HG03442 (cell line): ENCODE results near the gene IZUMO4.

Experiments used
- ATAC-seq: cut with Tn5 transposase; IDR thresholded peaks from one replicate; pipeline ENCODE4 v1.9.1; 2021; ENCODE audit warnings: mild to moderate bottlenecking, moderate library complexity; ENCODE audit not compliant: unreplicated experiment

Gene IZUMO4

DNA sequence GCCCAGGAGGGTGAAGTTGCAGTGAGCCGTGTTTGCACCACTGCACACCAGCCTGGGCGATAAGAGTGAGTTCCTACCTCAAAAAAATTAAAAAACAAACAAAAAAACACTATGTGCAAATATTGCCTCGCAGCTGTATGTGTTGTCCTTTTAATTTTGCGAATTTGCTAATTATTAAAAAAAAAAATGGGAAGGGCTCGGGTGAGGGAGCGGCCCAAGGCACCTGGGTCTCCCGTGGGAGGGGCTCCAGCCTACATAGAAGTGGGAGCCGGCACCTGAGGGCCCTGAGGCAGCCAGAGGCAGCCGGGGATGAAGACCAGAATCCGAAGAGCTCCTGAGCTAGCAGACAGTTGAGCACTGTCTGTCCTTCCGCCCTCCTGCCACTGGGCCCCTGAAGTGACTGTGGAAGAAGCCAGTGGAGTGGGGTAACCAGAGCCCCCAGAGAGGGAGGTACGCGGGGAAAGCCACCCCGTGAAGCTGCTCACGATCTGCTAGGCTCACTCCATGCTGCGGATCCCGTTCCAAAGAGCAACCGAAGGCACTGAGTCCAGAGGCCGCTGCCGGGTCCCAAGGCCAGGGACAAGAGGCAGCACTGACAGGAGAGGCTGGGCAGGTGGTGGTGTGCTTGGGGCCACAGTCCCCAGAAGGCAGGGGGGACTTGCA lies 6.5 kb downstream of the IZUMO4 start:
- no peak for ATAC-seq

DNA sequence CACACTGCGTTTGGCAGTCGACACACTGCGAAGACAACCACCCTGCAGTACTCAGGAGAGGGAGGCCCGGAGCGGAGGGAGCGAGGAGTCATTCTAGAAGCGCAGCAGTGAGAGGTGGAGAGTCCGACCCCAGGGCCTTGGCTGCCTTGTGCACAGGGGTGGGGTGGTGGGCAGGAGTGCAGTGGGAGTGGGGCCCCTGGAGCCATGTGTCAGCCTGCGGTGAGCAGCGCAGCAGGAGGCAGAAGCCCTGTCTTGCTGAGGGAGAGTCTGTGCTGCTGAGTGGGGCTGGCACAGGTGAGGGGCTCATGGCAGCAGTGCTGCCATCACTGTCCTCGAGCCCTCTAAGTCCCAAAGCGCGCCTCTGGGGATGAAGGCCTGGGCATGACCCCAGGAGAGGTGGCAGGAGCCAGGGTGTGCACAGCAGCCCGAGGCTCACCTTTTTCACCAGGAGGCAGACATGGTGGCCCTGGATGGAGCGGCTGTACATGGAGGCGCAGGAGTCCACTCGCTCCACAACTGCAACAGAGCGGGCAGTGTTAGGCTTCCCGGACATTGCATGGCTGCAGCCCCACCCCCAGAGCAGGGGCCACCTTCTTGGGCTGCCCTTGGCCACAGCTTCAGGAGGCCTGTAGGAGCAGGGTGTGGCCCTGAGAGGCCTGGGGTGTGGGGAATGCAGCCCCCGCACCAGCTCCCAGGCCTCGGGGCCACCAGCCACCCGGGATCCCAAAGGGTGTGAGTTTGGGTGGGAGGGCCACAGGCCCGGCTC lies 11.7 kb downstream of the IZUMO4 start:
- no peak for ATAC-seq

DNA sequence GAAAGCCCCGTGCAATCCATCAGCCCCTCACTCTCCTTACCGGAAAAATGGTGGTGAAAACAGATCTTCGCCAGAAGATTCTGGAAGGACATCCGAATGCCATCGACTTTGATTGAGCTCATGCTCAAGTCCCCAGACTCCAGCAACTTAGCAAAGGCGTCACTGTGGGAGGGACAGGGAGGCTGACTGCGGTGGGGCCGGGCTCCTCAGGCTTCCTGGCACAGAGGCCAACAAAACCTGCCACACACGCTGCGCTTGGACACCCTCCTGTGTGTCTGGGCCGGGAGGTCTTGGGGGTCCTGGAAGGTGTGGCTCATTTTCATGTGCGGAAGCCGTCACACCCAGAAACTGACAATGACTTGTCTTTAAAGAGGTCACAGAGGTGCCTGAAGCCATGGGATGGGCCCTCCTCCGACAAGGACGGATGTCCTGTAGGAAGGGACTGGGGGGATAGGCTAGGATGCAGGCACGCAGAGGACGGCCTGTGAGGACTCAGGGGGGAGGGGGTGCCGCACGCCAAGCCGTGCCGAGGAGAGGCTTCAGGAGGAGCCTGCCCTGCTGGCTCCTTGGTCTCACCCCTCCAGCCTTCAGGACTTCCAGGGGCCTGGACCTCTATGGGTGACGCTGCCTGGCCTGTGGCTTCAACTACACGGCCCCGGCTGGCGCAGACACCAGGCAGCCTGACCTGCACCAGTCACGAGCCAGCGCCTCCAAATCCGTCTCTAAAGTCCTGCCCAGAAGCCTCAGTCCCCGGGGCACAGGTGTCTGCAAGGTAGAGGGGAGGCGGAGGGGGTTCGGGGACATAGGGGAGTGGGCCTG lies 12.5 kb downstream of the IZUMO4 start:
- ATAC-seq = no peak

DNA sequence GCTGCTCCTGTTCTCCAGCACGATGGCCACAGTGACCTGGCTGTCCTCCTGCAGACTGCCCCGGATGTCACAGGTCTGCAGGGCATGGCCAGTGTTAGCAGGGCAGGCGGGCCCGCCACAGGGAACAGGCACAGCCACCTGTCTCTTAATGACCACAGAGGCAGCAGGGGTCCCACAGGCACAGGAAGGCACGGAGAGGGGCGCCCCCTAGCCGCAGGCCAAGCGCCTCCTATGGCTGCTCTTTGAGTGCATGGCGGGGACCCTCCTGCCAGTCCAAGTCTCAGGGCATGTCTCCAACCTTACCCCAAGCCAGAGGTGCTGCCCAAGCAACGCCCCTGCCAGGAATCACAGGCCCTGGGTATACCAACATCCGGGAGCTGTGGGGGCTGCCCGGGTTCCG lies 14.1 kb downstream of the IZUMO4 start:
- ATAC-seq = no peak

DNA sequence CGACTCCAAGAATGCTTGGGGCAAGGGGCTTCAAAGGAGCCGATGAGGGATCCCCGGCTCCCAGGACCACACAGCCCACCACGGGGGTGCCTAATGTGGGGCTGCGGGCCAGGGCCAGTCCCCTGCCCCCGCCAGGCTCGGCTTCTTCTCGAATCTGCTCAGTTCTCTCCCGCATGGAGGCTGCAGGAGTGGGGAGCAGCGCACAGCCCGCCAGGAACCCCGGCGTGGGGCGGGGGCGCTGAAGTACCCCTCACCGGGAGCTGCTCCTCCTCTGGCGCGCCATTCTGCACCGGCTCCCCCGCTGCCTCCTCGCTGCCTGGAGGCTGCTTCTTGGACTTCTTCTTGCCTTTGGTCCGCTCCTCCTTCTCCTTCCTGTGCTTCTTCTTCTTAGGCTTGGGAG lies 14.7 kb downstream of the IZUMO4 start:
- ATAC-seq = no peak

DNA sequence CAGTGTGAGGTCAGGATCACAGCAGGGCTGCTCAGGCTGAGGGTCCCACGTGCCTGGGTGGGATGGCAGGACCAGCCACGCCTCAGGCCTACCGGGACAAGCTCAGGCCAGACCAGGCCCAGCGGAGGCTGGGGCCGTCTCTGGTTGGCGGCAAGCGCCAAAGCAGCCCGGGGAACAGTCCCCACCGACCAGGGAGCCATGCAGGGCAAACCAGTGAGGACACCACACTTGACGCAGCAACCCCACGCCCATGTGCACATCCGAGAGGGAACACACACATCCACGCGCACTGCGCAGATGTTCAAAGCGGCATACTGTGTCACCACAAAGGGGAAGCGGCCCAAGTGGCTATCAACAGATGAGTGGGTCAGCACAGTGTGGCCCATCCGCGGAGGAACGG lies 15.2 kb downstream of the IZUMO4 start:
- ATAC-seq = no peak

DNA sequence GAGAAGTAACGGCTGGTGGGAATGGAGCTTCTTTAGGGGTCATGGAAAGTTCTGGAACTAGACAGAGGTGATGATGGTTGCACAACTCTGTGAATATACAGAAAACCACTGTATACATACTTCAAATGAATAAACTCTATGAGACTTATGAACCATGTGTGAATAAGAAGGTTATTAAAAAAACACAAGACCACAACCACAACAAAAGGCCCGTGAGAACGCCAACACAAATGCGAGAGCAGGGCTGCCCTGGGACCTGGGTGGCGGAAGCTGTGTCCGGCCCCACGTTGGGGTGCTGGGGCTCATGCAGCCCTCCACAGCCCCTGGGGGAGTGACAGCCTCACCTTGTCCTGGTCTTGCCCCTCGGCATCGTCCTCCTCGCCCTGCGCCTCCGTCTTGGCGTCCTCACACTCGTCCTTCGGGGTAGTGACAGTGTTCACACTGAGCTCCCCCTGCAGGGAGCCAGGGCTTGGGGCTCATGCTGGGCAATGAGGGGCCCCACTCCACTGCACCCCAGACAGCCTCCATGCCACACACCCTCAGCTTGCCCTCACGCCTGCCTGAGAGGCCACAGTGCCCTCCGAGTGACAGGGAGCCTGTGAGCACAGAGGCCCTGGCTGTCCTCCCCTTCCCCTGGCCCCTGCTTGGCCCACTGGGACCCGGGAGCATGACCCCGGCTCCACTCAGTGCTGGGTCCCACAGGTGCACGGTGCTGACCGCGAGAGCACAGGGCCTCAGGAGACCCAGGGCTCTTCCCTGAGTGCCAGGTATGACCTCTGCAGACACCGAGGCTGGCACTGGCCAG lies 16.0 kb downstream of the IZUMO4 start:
- no peak for ATAC-seq

DNA sequence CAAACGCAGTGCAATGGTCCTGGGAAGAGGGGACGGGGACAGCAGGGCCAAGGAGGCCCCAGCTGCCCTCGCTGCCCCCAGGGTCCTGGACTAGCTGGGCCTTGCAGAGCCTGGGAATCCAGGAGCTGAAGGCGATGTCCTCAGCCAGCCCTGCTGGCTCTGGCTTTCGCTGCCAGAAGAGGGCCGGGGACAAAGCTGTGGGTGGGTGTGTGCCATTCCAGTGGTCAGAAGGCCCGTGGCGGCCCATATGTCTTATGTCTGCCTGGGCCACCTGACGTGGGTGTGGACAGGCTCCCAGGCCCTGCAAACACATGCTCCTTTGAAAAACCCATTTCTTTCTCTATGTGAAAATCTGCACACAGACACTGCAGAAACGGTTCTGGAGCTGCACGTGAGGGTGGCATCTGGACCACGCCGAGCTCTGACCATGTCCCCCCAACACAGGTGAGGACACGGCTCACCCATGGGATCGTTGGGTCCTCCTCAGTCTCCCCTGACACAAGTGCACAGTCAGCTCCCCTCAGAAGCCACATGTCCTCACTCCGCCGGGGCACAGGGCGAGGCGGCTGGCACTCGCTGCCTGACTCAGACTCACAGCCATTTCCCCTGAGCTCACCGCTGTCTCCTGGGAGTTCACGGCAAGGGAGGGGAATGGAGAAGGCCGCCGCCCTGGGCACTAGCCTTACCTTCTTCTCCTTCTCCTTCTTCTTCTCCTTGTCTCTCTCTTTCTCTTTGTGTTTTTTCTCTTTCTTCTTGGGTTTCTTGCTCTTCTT lies 16.9 kb downstream of the IZUMO4 start:
- ATAC-seq = no peak

DNA sequence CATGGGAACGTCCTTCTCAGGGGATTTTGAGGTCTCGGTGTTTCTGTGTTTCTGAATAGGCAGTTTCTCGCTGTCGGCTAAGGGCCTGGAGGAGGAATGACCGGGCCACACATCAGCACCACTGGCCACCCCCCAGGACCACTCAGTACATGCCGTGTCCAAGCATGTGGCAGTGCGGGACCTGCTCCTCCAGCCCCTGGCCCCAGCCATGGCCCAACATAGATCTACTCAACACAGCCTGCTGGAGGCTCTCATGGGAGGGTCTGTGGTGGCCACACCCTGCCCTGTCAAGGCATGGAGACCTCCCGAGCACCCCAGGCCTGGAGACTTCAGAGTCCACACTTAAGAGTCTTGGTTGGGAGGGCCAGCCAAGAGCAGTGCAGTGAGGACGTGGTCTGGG lies 17.5 kb downstream of the IZUMO4 start:
- ATAC-seq = no peak

DNA sequence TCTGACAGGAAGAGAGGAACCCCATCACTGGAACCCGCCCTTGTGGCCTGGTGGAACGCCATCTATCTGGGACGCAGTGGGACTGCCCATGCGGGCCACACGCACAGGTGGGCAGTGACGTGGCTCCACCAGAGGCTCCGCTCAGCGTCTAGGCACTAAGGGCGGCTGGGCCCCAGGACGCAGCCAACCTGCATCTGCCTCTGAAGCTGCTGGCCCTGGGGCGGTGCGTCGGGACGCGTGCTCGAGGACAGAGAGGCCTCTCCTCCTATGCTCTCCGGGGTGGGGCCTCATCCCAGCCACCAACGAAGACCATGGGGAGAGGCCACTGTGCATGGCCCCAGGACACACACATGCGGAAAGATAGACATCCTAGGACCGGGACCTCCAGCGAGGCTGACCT lies 18.1 kb downstream of the IZUMO4 start:
- no peak for ATAC-seq

DNA sequence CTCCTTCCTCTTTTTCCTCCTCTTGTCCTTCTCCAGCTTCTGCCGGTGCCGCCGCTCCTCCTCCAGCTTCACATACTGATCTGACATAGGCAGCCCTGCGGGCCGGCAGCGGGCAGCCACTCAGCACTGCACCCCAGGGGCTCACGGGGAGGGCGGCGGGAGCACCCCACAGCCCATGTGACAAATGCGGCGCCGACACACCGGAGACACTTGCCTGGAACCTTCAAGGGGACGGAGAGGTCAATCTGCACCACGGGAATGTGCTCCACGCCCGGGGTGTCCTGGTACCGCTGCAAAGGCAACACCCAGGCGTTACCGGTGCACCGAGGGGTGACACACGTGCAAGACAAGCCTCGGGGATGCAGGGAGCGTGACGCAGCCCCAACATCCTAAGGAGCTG lies 18.6 kb downstream of the IZUMO4 start:
- ATAC-seq = no peak

DNA sequence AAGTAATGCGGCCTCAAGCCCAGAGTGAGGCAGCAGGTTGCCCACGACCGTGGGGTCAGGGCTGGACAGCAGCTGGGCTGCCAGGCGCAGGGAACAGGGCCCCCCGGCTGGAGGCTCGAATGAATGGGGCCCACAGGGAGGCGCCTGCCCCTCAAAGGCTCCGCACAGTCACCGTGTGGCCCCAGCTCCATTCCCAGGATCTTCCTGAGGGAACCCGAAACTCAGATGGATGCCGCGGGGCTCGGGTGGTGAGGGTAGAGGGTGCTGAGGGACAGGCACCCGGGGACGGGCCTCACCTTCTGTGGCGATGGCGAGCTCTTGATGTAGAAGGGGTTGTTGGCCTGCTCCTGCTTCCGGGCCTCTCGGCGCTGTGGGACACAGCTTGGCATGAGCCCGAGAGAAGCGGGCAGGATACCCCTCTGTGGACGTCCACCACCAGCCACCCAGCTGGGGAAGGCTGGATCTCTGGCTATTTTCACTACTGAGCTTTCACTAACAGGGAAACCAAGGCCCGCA lies 19.3 kb downstream of the IZUMO4 start:
- ATAC-seq = no peak

DNA sequence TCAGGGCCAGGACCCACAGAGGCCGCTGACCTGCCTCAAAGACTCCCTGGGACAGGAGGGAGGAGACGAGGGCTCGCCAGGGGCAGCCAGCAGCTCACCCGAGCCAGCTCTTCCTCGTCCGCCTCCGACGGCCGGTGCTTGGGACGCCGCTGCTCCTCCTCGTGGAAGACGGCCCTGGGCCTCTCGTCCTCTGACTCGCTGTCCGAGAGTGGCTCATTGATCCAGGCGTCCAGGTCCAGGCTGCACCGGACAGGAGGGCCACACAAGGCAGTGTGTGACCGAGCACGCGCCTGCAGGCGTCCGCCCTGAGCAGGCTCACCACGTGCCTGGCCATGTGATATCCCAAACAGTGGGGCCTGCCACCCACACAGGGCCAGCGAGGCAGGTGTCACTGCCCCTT lies 19.8 kb downstream of the IZUMO4 start:
- ATAC-seq = no peak

DNA sequence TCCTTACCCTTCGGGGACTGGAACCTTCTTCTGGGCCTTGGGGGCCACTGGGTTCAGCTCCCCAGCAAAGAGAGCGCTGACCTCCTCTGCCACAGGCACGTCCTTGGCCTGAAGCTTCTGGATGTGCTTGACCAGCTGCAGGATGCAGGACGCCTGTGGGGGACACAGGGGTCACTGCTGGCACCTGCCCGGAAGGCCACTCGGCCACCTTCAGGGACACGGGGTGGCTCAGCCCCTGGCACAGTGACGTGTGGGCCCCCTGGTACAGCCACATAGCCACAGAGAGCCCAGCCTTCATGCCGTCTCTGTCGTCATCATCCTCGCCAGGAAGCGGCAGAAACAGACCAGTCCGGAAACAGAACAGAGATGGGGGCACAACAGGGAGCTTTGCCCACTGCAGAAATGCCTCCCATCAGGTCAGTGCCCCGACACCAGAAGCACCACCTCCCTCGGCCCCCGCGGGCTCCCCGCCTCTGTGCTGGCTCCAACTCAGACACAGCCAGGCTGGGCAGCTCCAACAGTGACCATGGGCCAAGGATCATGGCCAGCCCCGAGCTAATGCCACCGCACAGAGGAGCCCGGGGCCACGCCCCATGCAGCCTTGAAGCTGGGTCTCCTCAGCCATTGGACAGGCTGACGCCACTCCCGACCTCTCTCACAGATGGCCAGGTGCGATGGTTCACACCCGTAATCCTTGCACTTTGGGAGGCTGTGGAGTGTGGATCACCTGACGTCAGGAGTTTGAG lies 20.7 kb downstream of the IZUMO4 start:
- no peak for ATAC-seq

DNA sequence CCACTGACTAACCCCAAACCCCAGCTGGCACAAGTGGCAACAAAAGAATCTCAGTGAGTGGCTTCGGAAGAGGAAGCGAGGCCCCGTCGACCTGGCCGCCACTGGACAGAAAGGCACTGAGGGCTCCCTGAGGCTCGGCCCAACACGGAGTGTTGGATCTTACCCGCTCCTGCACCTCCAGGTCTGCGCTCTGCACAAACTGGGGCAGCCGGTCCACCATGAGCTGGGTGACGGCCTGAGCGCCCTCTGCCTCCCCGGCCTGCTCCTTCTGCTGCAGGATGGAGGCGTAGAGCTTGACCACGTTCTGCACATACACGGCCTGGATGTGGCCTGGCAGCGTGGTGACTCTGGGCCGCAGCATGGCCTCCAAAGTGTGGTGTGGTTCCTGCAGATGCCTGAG lies 21.7 kb downstream of the IZUMO4 start:
- ATAC-seq = no peak

DNA sequence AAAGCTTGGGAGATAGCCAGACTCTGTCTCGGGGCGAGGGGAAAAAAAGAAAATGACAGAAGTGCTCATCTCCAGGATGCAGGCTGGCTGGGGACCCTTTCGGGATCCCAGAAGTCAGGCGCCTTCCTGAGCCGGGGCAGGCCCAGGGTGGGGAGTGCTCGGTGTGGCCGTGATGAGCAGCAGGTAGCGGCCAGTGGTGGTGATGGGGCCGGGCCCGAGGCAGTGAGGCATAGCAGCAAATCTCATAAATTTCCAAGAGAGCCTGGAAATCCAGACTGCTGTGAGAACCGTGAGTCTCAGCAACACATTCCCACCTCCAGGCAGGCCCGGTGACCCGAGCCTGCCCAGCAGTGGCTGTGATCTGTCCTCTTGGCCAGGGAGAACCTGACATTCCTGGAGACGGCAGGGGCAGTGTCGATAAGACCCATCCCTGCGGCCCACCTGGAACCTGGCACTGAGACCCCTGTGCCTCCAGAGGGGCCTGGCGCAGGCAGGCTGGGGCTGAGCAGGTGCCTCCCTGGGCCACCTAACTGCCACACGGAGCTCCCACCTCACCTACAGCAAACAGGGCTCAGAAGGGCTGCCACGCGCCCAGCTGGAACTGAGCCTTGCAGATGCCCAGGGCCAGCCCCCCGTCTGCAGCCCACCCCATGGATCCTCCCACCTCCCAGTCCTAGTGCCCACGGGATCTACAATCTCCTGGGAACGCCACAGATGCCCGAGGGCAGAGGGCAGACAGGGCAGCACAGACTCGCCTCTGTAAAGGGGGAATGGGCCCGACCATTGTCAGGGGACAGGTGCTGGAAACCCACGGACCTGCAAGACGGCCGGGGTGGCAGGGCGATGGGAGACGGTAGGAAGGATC lies 23.4 kb downstream of the IZUMO4 start:
- no peak for ATAC-seq

DNA sequence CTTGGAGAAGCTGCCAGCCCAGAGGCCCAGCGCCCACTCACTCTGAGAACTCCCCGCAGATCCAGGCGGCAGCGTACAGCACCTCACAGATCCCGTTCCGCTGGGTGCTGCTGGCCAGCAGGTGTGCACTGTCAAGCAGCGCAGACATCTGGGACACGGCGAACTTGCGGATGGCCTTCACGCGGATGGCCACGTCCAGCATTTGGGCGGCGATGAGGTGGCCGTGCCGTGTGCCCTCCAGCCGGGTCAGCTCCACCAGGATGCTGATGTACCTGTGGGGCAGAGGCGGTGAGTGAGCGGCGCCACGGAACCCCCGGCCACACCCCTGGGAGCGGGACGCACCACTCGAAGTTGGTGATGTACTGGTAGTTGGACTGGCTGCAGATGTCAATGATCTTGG lies 24.1 kb downstream of the IZUMO4 start:
- ATAC-seq = no peak

DNA sequence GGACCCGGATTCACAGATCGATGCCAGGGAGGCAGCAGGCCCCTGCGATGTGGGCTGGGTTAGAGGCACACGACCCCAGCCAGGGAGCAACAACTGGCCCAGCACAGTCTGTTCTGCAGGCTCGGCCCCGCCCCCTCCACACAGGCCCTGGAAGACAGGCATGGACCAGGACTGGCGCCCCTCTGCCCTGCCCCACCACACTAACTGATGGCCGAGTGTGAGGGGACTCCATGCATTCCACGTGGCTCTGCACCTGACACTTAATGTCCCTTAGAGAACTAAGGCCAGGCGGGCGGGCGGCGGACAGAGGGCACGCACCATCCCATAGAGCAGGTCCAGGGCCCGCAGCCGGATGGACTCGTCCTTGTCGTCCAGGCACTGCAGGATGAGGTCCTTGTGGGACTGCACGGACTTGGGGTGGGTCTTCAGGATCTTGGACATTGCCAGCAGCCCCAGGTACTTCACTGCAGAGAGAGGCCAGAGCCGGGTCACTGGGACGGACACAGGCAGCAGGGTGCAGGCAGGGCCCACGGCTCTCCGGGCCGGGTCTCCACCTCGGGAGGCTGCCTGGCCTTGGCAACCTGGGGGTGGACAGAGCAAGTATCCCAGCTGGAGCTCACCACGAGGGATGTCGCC lies 24.8 kb downstream of the IZUMO4 start:
- no peak for ATAC-seq
